Gastrocnemius medialis (tissue), 4 donors: ENCODE results near the gene TGFBR2. TPM values are rescaled to one million over a fixed set of nuclear protein-coding genes. Genes with fewer than 3 reads are reported as not detected.

ENCODE experiments used
- ATAC-seq, 2 donors: fragments of 150-250 bp; one replicate each; pipeline ENCODE4 v1.9.1; 2016
- DNase-seq, 2 donors: peaks; one replicate each; pipeline ENCODE4 v3.0.0-alpha.2; 2019
- H3K27ac ChIP-seq, 4 donors: fragments of 200-600 bp; sonication (generic); 1 replicate in 1 of 4; 2 replicates in 3 of 4; pipeline ENCODE4 v1.5.1; 2016 to 2018; ENCODE audit warnings: mild to moderate bottlenecking in 2 of 4, moderate library complexity in 1 of 4
- H3K27me3 ChIP-seq, 3 donors: fragments of 200-600 bp; sonication (generic) in 2 of 3; 1 replicate in 1 of 3; 2 replicates in 2 of 3; pipeline versions ENCODE4 v1.5.1 to v1.6.0; 2016 to 2019; ENCODE audit warnings: mild to moderate bottlenecking in 1 of 3, moderate library complexity in 1 of 3
- H3K36me3 ChIP-seq, 2 donors: fragments of 200-600 bp; sonication (generic) in 1 of 2; one replicate each; pipeline ENCODE4 v1.5.1; 2017 to 2018
- H3K4me1 ChIP-seq, 2 donors: fragments of 200-600 bp; sonication (generic) in 1 of 2; one replicate each; pipeline ENCODE4 v1.5.1; 2016 to 2017; ENCODE audit warnings: mild to moderate bottlenecking in 2 of 2
- H3K4me3 ChIP-seq, 4 donors: fragments of 200-600 bp; sonication (generic) in 3 of 4; 1 replicate in 1 of 4; 2 replicates in 3 of 4; pipeline ENCODE4 v1.5.1; 2016 to 2019; ENCODE audit warnings: mild to moderate bottlenecking in 2 of 4
- H3K9me3 ChIP-seq, 3 donors: fragments of 200-600 bp; sonication (generic) in 2 of 3; 1 replicate in 1 of 3; 2 replicates in 2 of 3; pipeline ENCODE4 v1.5.1; 2016 to 2019
- CTCF ChIP-seq, 5 experiments: fragments of 450-650 bp in 3 of 5; fragments of 200-600 bp in 2 of 5; sonication (generic) in 2 of 5; IDR thresholded peaks in 4 of 5; conservative IDR thresholded peaks in 1 of 5; 1 replicate in 4 of 5; 2 replicates in 1 of 5; pipeline ENCODE4 v1.5.1; 2016 to 2019; ENCODE audit warnings: antibody characterized with exemption in 5 of 5, mild to moderate bottlenecking in 3 of 5, moderate library complexity in 3 of 5
- POLR2A ChIP-seq, 2 donors: fragments of 450-650 bp; IDR thresholded peaks; one replicate each; pipeline ENCODE4 v1.6.1; 2017; ENCODE audit warnings: antibody characterized with exemption in 2 of 2, mild to moderate bottlenecking in 2 of 2, moderate library complexity in 2 of 2
- in situ Hi-C, 4 donors: fragments of 200-750 bp; cut with MboI; loops; one replicate each; pipeline versions ENCODE4 v1.15.0 to v1.8.0; 2017; ENCODE audit warnings: low sequenced_read_pairs in 4 of 4
- intact Hi-C: fragments of 100-400 bp; cut with DNase I; formaldehyde crosslinking; loops from one replicate; pipeline ENCODE4 v1.15.1; 2023; ENCODE audit warnings: low total_unique reads
- total RNA-seq, 4 donors: library from RNA; depleted of rRNA; stranded (reverse); fragments of >200 nt; gene quantifications; one replicate each; pipeline versions ENCODE4 v1.1.0 to v1.2.3, GENCODE V29; 2016

TGFBR2 gene
- total RNA-seq, 4 donors from 2014 or later = 38.3 to 53.8 (median 47.2) TPM

- H3K4me1 ChIP-seq = peaks cover 29 to 35% of the 10 kb centered on the region in 2 donors
Measured at GRCh38 chr3:30694668-30695067, 88.3 kb downstream of the TGFBR2 start.

GRCh38 chr3:30695302-30696061 lies 89.1 kb downstream of the TGFBR2 start:
- Histone ChIP-seq H3K4me3 (no peak overlapping the region), H3K27me3 (no peaks in the 10 kb centered on the region), H3K36me3 (peaks cover 0 to 8% of the 10 kb centered on the region in 2 donors), H3K27ac (peak overlapping the region in 3 of 4 donors; percentile 29 to 71 (median 44)), H3K9me3 (no peaks in the 10 kb centered on the region), H3K4me1 (peaks cover 28 to 35% of the 10 kb centered on the region in 2 donors)
- no peak for TF ChIP-seq POLR2A (IDR thresholded peaks at IDR 0.05)
- TF ChIP-seq CTCF (IDR thresholded peaks at IDR 0.05 in 4 of 5, conservative IDR thresholded peaks at IDR 0.05 in 1 of 5) = no peak
- DNase-seq = no peak
- in situ Hi-C loops = loop anchor here in 3 of 4 donors (10.0 to 25.0 kb wide), 4 partner anchors 183 to 658 kb away; no protein-coding TSS in a partner anchor
- peak in 1 of 2 donors; percentile 29 for ATAC-seq
- intact Hi-C loops = loop anchor here (5.0 to 10.0 kb wide), 4 partner anchors 181 to 578 kb away; no protein-coding TSS in a partner anchor

More at GRCh38 chr3:30694668-30695067, 88.3 kb downstream of the TGFBR2 start:
- intact Hi-C loops (loop anchor here (5.0 to 10.0 kb wide), 4 partner anchors 180 to 577 kb away; no protein-coding TSS in a partner anchor), in situ Hi-C loops (loop anchor here in 3 of 4 donors (10.0 to 25.0 kb wide), 4 partner anchors 182 to 657 kb away; no protein-coding TSS in a partner anchor)
- Histone ChIP-seq H3K9me3 (no peaks in the 10 kb centered on the region), H3K36me3 (peaks cover 0 to 8% of the 10 kb centered on the region in 2 donors), H3K27me3 (no peaks in the 10 kb centered on the region), H3K27ac (no peak overlapping the region), H3K4me3 (no peak overlapping the region)
- no peak for ATAC-seq
- DNase-seq = no peak
- TF ChIP-seq CTCF (IDR thresholded peaks at IDR 0.05 in 4 of 5, conservative IDR thresholded peaks at IDR 0.05 in 1 of 5) (no peak), POLR2A (IDR thresholded peaks at IDR 0.05) (no peak)

- Histone ChIP-seq H3K4me3 (no peak overlapping the region), H3K27me3 (no peaks in the 10 kb centered on the region), H3K9me3 (no peaks in the 10 kb centered on the region), H3K27ac (peak overlapping the region; percentile 29 to 71 (median 38)), H3K4me1 (peaks cover 28 to 35% of the 10 kb centered on the region in 2 donors), H3K36me3 (peaks cover 0 to 8% of the 10 kb centered on the region in 2 donors)
- intact Hi-C loops (loop anchor here (5.0 to 10.0 kb wide), 4 partner anchors 182 to 579 kb away; no protein-coding TSS in a partner anchor), in situ Hi-C loops (loop anchor here in 3 of 4 donors (10.0 to 25.0 kb wide), 4 partner anchors 184 to 659 kb away; no protein-coding TSS in a partner anchor)
- no peak for DNase-seq
- TF ChIP-seq POLR2A (IDR thresholded peaks at IDR 0.05) = no peak
- no peak for TF ChIP-seq CTCF (IDR thresholded peaks at IDR 0.05 in 4 of 5, conservative IDR thresholded peaks at IDR 0.05 in 1 of 5)
- ATAC-seq = peak in 1 of 2 donors; percentile 56
Measured at GRCh38 chr3:30696403-30696819, 90.0 kb downstream of the TGFBR2 start.

- ATAC-seq = peak in 1 of 2 donors; percentile 40
- H3K9me3 ChIP-seq = no peaks in the 10 kb centered on the region
- in situ Hi-C loops = loop anchor here in 3 of 4 donors (10.0 to 25.0 kb wide), 4 partner anchors 185 to 660 kb away; no protein-coding TSS in a partner anchor
Measured at GRCh38 chr3:30696896-30697295, 90.5 kb downstream of the TGFBR2 start.

More at GRCh38 chr3:30696896-30697295, 90.5 kb downstream of the TGFBR2 start:
- Histone ChIP-seq H3K4me1 (peaks cover 28 to 35% of the 10 kb centered on the region in 2 donors), H3K36me3 (peaks cover 0 to 8% of the 10 kb centered on the region in 2 donors), H3K4me3 (no peak overlapping the region), H3K27me3 (no peaks in the 10 kb centered on the region), H3K27ac (peak overlapping the region; percentile 29 to 71 (median 38))
- DNase-seq = no peak
- no peak for TF ChIP-seq POLR2A (IDR thresholded peaks at IDR 0.05)
- no peak for TF ChIP-seq CTCF (IDR thresholded peaks at IDR 0.05 in 4 of 5, conservative IDR thresholded peaks at IDR 0.05 in 1 of 5)
- intact Hi-C loops = loop anchor here (5.0 to 10.0 kb wide), 4 partner anchors 182 to 580 kb away; no protein-coding TSS in a partner anchor
